ENCODE data around the gene DNAJB11. TPM values are rescaled to one million over a fixed set of nuclear protein-coding genes. Genes with fewer than 3 reads are reported as not detected.

The DNAJB11 gene
- total and polyA plus RNA-seq, 2 donors (not counting 1 experiment from before 2014, with no cell fraction given) = 17.9 to 27.7 TPM

- Histone ChIP-seq H3K9ac (ENCODE audit: low read length) (no peak overlapping the region), H3K27ac (ENCODE audit: low read length in 2 of 2) (no peak overlapping the region), H3K4me1 (ENCODE audit: control insufficient read depth in 2 of 2, insufficient read depth in 2 of 2, low read length in 2 of 2) (no peaks in the 10 kb centered on the region), H3K36me3 (replicated peaks in 1 of 2; ENCODE audit: control extremely low read depth in 1 of 2, control insufficient read depth in 1 of 2, extremely low read depth in 1 of 2, insufficient read depth in 2 of 2, low read length in 1 of 2) (no peaks in the 10 kb centered on the region), H3K79me2 (ENCODE audit: control insufficient read depth, insufficient read depth, low read length) (no peaks in the 10 kb centered on the region), H3K4me3 (ENCODE audit: control extremely low read depth in 1 of 5, extremely low read depth in 1 of 5, insufficient read depth in 1 of 5, low read depth in 2 of 5, low read length in 4 of 5) (no peak overlapping the region), H3K27me3 (replicated peaks in 1 of 4; ENCODE audit: control extremely low read depth in 1 of 4, control insufficient read depth in 3 of 4, insufficient read depth in 4 of 4, low read length in 3 of 4) (peaks cover 0 to 16% (median 4%) of the 10 kb centered on the region in 4 experiments), H2AFZ (ENCODE audit: insufficient read depth, low read depth, low read length, poor library complexity, severe bottlenecking) (no peak overlapping the region), H3K9me3 (ENCODE audit: control extremely low read depth in 1 of 3, control insufficient read depth in 2 of 3, insufficient read depth in 1 of 3, low read length in 2 of 3) (no peaks in the 10 kb centered on the region), H4K20me1 (ENCODE audit: control insufficient read depth, insufficient read depth, low read length, poor library complexity, severe bottlenecking) (no peaks in the 10 kb centered on the region), H3K4me2 (replicated peaks; ENCODE audit: low read depth, low read length, poor library complexity, severe bottlenecking) (no peak overlapping the region)
- Mint-ChIP-seq H3K4me1 (no peaks in the 10 kb centered on the region), H3K27ac (no peak overlapping the region), H3K4me3 (no peak overlapping the region), H3K9me3 (ENCODE audit: insufficient read depth) (no peaks in the 10 kb centered on the region), H3K27me3 (peaks cover 26% of the 10 kb centered on the region)
- intact Hi-C loops (cut with micrococcal nuclease) = no loop called here
- no peak for TF ChIP-seq CTCF (IDR thresholded peaks at IDR 0.05)
- CTCF ChIA-PET = interaction anchor here (1.3 to 11.3 kb wide), 3 partner anchors 9 to 626 kb away, joined by 3 to 237 read pairs (median 13); no protein-coding TSS in a partner anchor
- ATAC-seq (ENCODE audit: low read depth) (no peak), DNase-seq (no peak)
- WGBS (ENCODE audit: insufficient coverage) = 90% methylated on average over 2 of the region's 2 CpGs
- POLR2A ChIA-PET = no interaction called here
These were observed 38.2 kb downstream of the DNAJB11 start for GRCh38 chr3:186608624-186609215.

- ChIA-PET CTCF (interaction anchor here (0.7 to 11.3 kb wide), 5 partner anchors 8 to 628 kb away, joined by 3 to 237 read pairs (median 4); no protein-coding TSS in a partner anchor), POLR2A (no interaction called here)
- Mint-ChIP-seq H3K4me3 (no peak overlapping the region), H3K27ac (no peak overlapping the region), H3K9me3 (ENCODE audit: insufficient read depth) (no peaks in the 10 kb centered on the region), H3K27me3 (peaks cover 29% of the 10 kb centered on the region), H3K4me1 (peaks cover 1% of the 10 kb centered on the region)
- H3K27me3 ChIP-seq (replicated peaks in 1 of 4; ENCODE audit: control extremely low read depth in 1 of 4, control insufficient read depth in 3 of 4, insufficient read depth in 4 of 4, low read length in 3 of 4) = peaks cover 0 to 16% (median 4%) of the 10 kb centered on the region in 4 experiments
- H3K4me1 ChIP-seq (ENCODE audit: control insufficient read depth in 2 of 2, insufficient read depth in 2 of 2, low read length in 2 of 2) = peaks cover 3 to 4% of the 10 kb centered on the region in 2 donors
- H3K9me3 ChIP-seq (ENCODE audit: control extremely low read depth in 1 of 3, control insufficient read depth in 2 of 3, insufficient read depth in 1 of 3, low read length in 2 of 3) = no peaks in the 10 kb centered on the region
- no peak overlapping the region for H3K9ac ChIP-seq (ENCODE audit: low read length)
- intact Hi-C loops (cut with micrococcal nuclease) = no loop called here
- TF ChIP-seq CTCF (IDR thresholded peaks at IDR 0.05) (no peak), EZH2 (IDR thresholded peaks at IDR 0.05; ENCODE audit: borderline replicate concordance, insufficient read depth, low read depth, low read length, poor library complexity, severe bottlenecking) (no peak)
- no peak overlapping the region for H2AFZ ChIP-seq (ENCODE audit: insufficient read depth, low read depth, low read length, poor library complexity, severe bottlenecking)
- DNase-seq (no peak), ATAC-seq (ENCODE audit: low read depth) (no peak)
- no peak overlapping the region for H3K4me3 ChIP-seq (ENCODE audit: control extremely low read depth in 1 of 5, extremely low read depth in 1 of 5, insufficient read depth in 1 of 5, low read depth in 2 of 5, low read length in 4 of 5)
- H3K79me2 ChIP-seq (ENCODE audit: control insufficient read depth, insufficient read depth, low read length) = no peaks in the 10 kb centered on the region
- no peak overlapping the region for H3K4me2 ChIP-seq (replicated peaks; ENCODE audit: low read depth, low read length, poor library complexity, severe bottlenecking)
- no peaks in the 10 kb centered on the region for H3K36me3 ChIP-seq (replicated peaks in 1 of 2; ENCODE audit: control extremely low read depth in 1 of 2, control insufficient read depth in 1 of 2, extremely low read depth in 1 of 2, insufficient read depth in 2 of 2, low read length in 1 of 2)
- H4K20me1 ChIP-seq (ENCODE audit: control insufficient read depth, insufficient read depth, low read length, poor library complexity, severe bottlenecking) = no peaks in the 10 kb centered on the region
- no peak overlapping the region for H3K27ac ChIP-seq (ENCODE audit: low read length in 2 of 2)
- 86% methylated on average over 5 of the region's 8 CpGs for WGBS (ENCODE audit: insufficient coverage)
These were observed 38.8 kb downstream of the DNAJB11 start for GRCh38 chr3:186609247-186609868.

Data from B cell (primary cell).